Measurements from ENCODE around the gene PPP1R12B.

The PPP1R12B gene

GRCh38 chr1:202638019-202638700, 289.7 kb downstream of the PPP1R12B start:
- DNase-seq: no peak

- peak in 1 of 14 donors; percentile 88 for DNase-seq
Measured at GRCh38 chr1:202638701-202639305, 290.3 kb downstream of the PPP1R12B start.

DNA sequence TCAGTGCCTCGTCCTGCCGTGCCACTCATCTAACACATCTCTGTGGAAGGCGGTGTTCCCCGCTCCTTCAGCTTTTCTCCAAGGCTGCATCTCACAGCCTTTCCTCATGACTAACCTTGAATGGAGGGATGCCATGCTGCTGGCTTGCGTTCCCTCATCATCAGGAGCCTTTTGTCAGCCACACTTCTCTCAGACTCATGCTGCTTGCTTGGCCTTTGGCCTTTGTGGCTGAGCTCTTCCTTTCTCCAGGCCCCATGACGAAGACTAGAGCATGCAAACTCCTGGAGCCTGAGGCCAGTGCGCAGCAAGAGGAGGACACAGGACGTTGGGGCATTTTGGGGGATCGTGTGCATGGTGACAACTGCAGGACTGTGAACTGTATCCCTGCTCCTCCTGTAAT, 291.0 kb downstream of the PPP1R12B start:
- no peak for DNase-seq

DNA sequence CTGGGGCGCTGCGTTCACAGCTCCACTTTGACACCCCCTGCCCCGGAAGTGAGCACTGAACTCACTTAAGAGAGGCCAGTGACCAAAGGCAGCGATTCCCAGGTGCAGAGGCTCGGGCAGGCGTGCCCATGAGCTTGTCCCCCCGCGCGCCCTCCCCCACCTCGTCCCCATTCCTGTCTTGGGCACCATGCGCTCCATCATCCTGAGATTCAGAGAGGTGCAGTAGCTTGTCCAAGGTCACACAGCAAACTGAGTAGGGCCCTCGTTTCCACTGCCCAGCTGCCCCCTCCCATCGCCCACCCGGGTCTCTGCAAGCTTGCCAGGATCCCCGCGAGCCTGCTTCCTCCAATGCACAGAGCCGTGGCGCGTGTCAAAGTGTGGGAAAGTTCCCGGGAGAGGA, 293.7 kb downstream of the PPP1R12B start:
- no peak for DNase-seq
